Amygdala (tissue), 56 donors: ENCODE results near the gene ZMYND8.
"Not testable (repeated sequence)": the region's sequence is repeated elsewhere in the genome, so short reads cannot be mapped to it uniquely, and the experiment has no call there.

Experiments
- DNase-seq, 56 donors: peaks; one replicate each; lab custom pipeline; 2025; lab: John Stamatoyannopoulos, UW

Gene ZMYND8

DNA sequence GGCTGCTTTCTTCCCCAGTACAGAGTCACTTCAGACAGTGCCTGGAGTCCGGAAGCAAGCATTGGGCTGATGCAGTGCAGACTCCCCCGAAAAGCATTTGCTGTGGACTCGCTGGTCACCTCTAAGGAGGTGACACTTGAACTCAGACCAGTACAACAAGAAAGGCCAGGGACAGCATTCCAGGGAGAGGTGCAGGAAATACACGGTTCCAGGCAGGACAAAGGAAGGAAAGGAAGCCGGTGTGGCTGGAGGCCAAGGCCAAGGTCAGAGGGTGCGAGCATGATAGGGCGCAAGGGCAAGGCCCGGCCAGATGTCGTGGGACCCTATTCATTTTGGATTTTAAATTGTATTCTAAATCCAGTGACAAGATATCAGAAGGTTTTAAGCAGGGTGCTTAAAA is 160.9 kb downstream of the ZMYND8 start:
- DNase-seq, result no peak

DNA sequence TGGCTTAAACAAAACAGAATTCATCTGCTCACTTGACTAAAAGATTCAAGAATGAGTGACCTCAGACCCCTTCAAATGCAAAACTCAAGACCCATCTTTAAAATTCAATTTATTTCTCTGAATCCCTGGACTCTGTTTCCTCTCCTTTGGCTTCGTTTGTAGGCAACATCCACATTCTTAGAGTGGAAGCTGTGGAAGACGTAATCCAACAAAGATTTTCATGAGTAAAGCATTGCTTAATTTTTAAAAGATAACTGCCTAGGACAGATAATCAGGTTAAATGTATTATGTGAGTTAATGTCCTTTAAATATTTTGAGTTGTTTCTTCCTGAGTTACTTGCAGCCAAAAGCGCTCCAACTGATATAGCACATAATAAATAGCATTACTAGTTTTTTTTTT is 164.5 kb downstream of the ZMYND8 start:
- no peak for DNase-seq

DNA sequence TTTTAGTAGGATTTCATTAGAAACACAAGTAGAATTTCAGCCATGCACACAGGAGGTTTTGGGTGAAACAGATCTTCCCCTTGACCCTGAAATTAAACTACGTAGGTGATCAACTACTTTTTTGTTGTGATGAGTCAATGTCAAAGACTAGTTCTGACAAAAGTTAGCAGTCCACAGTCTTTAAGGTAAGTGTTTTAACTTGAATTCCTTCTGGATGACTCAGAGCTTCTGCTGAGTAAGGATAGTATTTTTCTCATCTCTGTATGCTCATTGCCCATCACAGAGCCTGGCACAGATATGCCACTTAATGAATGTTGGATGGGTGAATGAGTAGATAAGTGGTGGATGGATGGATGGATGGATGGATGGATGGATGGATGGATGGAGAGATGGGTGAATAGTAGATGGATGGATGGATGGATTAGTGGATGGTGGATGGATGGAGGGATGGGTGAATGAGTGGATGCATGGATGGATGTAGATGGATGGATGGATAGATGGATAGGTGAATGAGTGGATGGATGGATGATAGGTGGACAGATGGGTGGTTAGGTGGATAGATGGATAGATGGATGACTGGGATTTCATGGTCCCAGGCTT is 165.3 kb downstream of the ZMYND8 start:
- no peak for DNase-seq

DNA sequence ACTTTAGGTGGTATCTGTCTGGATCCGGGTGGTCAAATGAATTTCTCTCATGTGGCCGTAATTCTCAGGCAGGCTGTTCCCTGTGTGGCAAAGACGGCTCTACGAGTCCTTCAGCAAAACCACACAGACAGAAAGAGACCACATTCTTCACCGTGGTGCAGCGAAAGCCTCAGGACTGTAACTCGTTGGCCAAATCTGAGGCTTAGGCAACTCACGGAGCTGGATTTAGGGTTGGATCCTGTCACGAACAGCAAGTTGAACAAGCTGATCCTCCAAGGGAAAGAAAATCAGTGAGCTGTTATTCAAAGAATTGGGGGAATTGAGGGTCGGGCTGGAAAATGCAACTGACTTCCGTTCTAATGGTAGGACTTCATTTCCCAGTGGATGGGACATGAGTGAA is 167.4 kb downstream of the ZMYND8 start:
- no peak for DNase-seq

DNA sequence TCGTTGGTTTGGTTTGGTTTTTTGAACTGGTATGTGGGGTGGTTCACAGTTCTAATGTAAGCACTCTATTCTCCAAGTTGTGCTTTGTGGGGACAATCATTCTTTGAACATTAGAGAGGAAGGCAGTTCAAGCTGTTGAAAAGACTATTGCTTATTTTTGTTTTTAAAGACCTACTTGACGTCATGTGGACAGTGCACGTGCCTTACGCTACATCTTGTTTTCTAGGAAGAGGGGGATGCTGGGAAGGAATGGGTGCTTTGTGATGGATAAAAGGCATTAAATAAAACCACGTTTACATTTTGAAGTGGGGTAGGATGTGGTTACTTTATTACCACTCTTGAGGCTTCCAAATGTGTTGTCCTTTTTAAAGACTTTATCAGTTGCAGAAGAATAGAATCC is 168.0 kb downstream of the ZMYND8 start:
- DNase-seq, result no peak

DNA sequence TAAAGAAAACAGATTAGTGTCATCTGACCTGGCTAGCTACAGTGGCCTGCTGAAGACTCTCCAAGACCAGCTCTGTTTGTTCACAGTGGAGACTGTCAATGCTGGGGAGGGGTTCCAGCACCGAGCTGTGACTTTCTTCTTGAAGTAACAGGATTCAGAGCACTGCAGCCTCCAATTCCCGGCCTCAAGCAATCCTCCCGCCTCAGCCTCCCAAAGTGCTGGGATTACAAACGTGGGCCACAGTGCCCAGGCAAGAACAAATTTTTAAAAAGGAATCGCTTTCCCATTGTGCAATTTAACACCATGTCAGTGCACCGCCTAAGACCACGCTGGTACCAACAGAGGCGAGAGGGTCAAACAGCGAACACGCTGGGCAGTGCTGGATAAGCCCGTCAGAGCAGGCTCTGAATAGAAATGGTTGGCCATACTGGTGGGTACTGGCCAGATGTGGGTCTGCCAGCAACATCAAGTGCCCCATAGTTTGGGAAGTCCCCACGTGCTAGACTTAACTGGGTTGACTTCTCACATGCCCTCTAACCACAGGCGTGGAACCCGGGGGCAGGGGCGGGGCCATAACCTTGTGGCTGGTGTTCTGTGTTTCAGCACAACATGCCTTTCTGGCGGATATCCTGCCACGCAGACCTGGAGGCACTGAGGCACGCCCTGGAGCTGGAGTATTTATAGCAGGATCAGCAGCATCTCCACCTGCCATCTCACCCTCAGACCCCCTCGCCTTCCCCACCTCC is 168.9 kb downstream of the ZMYND8 start:
- no peak for DNase-seq

DNA sequence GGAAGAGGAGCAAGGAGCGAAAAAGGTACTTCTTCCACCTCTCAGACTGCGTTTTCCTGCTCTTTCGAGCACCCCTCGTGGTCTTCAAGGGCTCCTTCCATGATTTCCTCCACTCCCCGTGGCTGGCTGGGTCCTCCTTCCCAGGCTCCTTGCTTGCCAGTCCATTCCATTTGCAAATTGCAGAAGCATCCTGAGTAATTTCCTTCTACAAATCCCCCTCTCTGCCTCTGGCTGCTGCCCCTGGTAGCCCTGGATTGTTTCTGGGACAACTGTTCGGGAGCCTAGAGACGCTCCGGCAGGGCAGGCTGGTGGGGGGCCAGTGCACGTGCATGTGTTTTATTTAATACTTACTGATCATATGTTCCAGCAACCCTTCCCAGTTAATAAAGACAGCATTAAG is 173.1 kb downstream of the ZMYND8 start:
- no peak for DNase-seq

DNA sequence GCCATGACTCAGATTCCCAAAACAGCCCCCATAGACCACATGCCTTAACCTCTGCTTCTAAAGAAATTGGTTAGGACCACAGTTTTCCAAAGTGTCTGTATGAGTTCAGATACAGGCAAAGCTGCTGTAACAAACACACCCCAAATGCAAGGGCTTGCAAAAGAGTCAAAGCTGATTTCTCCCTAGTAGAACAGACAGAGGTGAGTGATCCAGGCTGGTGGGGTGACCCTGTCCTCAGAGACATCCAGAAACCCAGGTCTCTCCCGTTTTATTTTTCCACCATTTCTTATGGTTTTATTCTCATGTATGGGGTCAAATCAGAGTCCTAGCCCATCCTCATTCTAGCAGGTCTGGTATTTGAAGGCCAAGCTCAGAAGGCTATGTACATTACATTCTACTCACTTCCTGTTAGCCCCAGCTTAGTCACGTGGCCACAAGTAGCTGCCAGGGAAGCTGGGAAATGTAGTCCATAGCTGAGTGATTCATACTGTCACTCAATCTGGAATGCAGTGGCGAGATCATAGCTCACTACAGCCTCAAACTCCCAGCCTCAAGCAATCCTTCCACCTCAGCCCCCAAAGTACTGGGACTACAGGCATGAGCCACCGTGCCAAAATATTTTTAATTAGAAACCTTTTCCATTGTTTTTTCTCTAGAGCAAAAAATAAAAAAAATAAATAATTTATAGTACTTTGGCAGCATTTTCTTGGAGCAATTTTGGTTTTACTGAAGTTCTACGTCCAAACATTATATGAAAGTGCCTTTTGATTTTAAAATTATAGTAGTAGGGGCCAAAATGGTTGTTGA is 175.2 kb downstream of the ZMYND8 start:
- no peak for DNase-seq

DNA sequence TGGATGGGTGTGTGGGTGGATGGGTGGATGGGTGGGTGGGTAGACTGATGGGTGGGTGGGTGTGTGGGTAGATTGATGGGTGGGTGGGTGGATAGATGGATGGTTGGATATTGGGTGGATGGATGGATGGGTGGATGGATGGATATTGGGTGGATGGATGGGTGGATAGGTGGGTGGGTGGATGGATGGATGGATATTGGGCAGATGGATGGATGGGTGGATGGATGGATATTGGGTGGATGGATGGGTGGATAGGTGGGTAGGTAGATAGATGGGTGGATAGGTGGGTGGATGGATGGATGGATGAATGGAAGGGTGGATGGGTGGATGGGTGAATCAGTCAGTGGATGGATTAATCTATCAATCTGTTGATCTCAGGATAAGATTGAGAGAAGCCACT is 177.2 kb downstream of the ZMYND8 start:
- DNase-seq, result no peak

DNA sequence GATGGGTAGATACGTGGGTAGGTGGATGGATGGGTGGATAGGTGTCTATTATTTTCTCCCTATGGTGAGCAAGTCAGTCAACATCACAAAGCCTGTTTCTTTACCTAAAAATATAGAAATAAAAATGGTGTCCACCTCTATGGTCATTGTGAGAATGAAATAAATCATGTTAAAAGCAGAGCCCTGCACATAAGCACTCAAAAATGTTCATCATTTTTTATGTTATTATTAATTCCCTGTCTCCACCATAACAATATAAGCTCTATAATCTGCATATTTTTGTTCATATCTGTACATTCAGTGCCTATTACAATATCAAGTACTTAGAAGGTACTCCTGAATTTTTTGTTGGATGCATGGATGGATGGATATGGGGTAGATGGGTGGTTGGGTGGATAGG is 177.6 kb downstream of the ZMYND8 start:
- no peak for DNase-seq

DNA sequence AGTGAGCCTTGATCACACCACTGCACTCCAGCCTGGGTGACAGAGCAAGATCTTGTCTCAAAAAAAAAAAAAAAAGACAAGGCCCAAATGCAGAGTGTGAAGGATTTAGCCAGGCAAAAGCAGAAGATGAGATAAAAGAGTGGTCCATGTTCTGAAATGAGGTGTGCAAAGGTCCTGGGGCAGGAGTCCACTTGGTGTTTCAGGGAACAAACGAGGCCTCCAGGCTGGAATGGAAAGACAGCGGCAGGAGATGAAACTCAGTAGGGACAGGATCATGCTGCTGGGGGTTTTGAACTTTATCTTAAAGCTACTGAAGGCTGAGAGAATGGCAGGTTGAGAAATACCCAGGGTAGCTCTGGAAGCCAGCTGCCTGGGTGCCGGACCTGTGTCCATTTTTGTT is 178.2 kb downstream of the ZMYND8 start:
- DNase-seq, result no peak

DNA sequence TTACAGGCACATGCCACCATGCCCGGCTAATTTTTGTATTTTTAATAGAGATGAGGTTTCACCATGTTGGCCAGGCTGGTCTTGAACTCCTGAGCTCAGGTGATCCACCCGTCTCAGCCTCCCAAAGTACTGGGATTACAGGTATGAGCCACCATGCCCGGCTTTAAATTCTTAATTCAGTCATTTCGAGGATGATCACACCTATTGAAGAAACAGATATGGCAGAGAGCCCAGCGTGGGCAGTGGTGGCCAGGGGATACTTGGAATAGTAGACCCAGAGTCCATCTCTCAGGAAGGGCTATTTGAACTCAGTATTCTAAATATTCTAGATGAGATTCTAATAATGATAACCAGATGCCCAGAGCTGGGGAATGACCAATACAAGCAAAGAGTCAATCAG is 180.3 kb downstream of the ZMYND8 start:
- DNase-seq, result not testable (repeated sequence)

DNA sequence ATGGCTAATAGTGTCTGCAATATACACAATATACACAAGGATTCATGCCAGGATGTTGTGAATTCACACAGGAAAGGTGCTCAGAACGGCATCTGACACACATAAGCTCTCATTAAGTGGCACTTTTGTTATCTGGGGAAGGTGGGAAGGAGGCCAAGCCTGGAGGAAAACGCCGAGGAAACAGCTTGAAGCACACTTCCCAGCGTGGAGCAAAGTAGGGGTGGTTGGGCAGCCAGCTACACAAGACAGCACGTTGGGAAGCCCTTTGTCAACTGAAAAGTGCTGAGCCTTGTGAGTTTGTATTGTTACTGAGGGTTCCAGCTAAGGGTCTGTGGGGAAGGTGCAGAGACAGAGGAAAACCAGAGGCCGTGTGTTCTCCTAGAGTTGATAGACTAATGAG is 181.0 kb downstream of the ZMYND8 start:
- no peak for DNase-seq

DNA sequence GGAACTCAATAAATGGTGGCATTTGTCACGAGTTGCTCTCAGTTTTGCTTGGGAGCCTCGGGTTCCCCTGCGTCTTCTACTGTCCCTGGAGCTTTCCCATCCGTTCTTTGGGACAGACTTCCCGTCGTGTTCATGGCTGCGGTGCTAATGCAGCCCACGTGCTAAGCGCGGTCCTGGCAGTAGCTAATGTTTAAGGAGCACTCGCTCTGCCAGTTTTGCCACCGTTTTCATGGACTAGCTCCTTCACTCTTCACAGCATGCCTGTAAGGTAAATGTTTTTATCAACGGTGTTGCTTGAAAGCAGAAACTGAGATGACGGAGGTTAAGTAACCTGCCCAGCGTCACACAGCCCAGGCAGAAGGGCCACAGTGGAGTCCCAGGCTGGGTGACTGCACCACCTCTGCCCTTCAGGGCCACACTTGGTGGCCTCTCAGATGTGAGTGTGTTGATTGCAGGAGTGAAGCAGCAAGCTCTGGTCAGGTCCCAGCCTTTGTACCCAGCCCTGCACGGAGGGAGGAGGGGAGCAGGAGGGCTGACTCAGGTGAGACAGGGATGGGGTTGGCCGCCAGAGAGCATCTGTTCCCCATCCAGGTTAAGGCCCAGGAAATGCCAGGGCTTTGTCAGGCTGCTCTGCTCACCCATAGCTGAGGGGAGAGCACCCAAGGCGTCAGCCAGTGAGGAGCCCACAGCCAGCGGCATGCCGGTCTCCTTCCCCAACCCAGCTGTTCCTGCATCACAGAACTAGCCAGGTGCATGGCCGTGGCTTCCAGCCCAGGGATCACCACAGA is 181.8 kb downstream of the ZMYND8 start:
- DNase-seq, result no peak

DNA sequence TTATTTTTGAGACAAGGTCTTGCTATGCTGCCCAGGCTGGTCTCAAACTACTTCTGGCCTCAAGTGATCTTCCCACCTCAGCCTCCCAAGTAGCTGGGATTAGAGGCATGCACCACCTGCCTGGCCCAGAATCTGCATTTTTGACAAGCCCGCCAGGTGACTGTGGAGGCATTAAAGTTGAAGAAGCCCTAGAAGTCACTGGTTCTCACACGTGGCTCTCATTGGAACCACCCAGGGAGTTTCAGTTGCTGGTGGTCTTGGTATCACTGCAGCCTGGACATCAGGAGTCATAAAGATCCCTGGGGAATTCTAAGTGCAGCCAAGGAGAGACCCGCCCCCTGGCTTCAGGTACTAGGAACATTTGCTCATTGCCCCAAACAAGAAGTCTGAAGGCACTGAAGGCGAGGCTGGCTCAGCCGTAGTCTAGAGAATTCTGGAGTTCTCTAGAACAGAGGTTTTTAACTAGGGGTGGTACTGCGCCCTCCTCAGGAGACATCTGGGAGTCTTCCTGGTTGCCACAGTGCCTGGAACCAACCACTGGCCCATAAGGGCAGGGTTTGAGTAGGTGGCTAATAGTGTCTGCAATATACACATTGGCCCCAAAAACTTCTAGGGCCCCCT is 182.8 kb downstream of the ZMYND8 start:
- no peak for DNase-seq

DNA sequence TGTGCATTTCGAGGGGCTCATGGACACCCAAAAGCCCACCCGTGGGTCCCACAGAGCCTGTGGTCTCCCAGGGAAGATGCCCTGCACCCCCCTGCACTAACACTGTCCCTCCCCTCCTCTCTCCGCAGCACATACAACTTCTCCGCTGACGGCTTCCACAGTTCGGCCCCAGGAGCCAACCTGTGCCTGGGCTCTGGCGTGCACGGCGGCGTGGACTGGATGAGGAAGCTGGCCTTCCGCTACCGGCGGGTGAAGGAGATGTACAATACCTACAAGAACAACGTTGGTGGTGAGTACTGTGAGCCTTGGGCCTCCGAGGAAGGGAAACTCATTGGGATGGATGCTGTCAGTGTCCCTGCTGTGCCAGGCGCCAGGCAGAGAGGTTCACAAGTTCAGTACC is 183.9 kb downstream of the ZMYND8 start:
- DNase-seq, result no peak

DNA sequence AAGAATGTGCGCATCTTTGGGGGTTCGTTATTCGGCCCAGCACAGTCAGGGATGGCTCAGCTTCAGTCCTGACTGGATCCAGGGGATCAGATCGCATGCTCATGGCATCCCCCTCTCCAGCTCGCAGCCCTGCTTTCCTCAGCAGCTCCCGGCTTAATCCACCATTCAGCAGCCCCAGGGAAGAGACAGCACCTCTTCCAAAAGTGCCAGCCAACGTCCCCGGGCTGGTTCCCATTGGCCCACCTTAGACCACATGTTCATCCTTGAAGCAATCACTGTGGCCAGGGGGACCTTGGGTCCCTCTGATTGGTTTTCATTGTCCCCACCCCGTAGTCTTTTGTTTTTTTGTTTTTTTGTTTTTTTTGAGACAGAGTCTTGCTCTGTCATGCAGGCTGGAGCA is 188.7 kb downstream of the ZMYND8 start:
- DNase-seq, result no peak

DNA sequence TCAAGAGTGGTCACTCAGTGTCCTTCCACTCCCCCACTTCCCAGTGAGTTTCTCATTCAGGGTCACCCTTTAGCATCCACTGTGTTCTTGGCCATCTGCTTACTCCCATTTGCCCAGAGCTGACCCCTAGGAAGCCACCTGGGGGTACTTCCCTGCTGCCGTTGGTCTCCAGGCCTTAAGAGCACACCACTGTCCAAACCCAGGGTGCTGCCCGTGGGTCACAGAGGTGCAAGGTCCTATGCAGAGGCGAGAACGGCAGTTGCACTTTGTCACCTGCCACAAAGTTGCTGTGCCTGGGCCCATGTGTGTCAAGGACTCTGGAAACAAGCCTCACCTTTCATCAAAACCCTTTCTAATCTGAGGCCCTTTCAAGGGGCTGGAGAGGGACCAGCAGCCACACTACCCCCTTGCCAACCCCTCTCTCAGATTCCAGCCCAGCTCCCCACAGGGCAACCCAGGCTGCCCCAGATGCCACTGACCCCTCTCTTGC is 191.1 kb downstream of the ZMYND8 start:
- no peak for DNase-seq

DNA sequence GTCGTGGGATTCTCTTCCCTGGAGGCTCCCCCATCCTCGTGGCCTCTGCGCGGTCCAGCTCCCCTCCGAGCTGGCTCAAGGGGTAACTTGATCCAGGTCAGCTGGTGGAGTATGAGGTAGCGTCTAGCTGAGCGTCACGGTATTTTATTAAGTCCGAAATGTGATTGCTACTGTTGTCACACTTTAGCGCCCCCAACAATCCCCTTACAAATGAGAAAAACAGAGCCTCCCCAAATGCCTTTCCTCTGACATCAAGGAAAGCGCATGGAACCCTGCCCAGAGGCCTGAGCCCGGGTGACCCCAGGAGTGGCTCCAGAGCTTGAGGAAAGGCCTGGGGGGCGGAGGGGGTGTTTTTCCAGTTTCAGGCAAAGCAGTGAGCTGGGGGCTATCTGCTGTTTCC is 192.4 kb downstream of the ZMYND8 start:
- no peak for DNase-seq

DNA sequence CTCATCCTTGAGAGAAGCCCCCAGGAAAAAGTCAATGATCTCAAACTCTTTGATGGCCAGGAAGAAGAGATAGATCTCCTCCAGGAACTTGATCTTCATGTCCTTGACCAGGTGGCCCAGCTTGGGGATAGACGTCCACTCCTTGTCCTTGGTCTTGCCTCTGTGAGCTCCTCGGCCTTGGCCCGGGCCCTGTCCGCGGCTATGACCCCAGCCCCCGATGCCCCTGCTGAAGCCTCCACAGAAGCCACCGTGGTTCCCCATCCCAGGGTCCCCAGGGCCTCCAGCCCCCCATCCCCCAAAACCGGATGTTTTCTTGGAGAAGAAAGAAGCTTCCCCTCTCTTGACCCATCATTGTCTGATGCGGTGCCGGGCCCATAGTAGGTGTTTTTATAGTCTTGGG is 195.1 kb downstream of the ZMYND8 start:
- no peak for DNase-seq
